Subcutaneous abdominal adipose tissue (tissue), 5 donors: ENCODE data around the gene ARL6IP5.
A peak's percentile ranks its signal among the peaks of the same experiment; 100 is the strongest.

Experiments
- H3K27ac ChIP-seq: one replicate; pipeline ENCODE4 v1.7.0; 2013; ENCODE audit warnings: low read depth, mild to moderate bottlenecking, inconsistent platforms, low read length, moderate library complexity
- H3K27me3 ChIP-seq, 5 donors: one replicate each; pipeline ENCODE4 v1.7.0; 2013; ENCODE audit warnings: low read length in 5 of 5, inconsistent platforms in 1 of 5; ENCODE audit not compliant: control insufficient read depth in 5 of 5, insufficient read depth in 4 of 5
- H3K36me3 ChIP-seq, 5 donors: one replicate each; pipeline ENCODE4 v1.7.0; 2013; ENCODE audit warnings: low read length in 5 of 5; ENCODE audit not compliant: control insufficient read depth in 5 of 5, insufficient read depth in 5 of 5
- H3K4me1 ChIP-seq, 5 donors: one replicate each; pipeline ENCODE4 v1.7.0; 2013; ENCODE audit warnings: low read length in 5 of 5, mild to moderate bottlenecking in 3 of 5, moderate library complexity in 1 of 5; ENCODE audit not compliant: control insufficient read depth in 5 of 5, insufficient read depth in 5 of 5
- H3K4me3 ChIP-seq, 5 donors: one replicate each; pipeline ENCODE4 v1.7.0; 2013; ENCODE audit warnings: low read length in 5 of 5, low read depth in 1 of 5
- H3K9ac ChIP-seq, 5 donors: one replicate each; pipeline ENCODE4 v1.7.0; 2013; ENCODE audit warnings: low read length in 5 of 5, mild to moderate bottlenecking in 4 of 5, moderate library complexity in 3 of 5
- H3K9me3 ChIP-seq, 5 donors: one replicate each; pipeline ENCODE4 v1.7.0; 2013; ENCODE audit warnings: low read length in 5 of 5; ENCODE audit not compliant: control insufficient read depth in 5 of 5
- donor health status: healthy.
- donor health status: healthy.
- donor health status: healthy.
- donor health status: healthy.
- donor health status: healthy.

ARL6IP5 gene

DNA sequence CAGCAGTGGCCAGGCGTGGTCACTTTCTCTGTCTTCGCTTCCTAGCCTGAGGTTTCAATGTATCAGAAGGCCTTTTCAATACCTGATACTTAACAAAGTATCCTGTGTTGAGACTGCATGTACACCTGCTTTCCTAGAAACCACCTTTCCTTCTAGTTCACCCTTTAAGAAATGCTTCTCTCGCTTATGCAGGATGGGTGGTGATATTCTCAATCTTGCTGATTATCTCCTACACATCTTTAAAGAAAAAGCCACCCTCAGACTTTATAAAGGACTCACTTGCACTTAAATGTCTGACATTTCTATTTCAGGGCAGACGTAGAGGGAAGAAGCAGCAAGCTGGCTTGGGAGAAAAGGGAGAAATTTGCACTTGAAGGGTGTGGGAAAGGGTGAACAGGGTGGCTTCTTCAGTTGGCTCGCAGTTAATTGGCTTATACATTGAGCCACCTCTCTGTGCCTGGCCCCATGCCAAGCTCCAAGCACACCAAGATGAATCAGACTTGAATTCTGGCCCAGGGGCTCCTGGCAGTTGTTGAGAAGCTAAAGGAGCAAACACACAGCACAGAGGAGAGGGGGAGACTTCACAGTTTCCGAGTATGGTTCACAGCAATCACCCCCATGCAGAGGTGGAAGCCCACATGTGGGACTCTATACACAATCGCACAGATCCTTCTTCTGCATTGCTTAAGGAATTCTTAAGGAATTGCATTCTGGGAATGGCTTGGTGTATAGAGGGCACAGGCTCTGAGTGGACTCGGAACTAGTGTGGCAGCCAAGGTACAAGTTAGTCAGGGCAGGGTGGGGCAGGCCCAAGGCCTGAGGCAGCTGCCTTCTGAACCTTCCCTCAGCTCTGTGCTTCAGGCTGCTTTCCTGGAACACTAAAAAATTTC, 1.3 kb downstream of the ARL6IP5 start:
- Histone ChIP-seq H3K9me3 (no peaks in the 10 kb centered on the region), H3K9ac (peak overlapping the region; percentile 62 to 99 (median 97)), H3K4me3 (peak overlapping the region; percentile 95 to 99 (median 98)), H3K36me3 (peaks cover 0 to 4% (median 0%) of the 10 kb centered on the region in 5 donors), H3K27me3 (no peaks in the 10 kb centered on the region), H3K4me1 (peaks cover 8 to 77% (median 70%) of the 10 kb centered on the region in 5 donors), H3K27ac (peak overlapping the region; percentile 99)

DNA sequence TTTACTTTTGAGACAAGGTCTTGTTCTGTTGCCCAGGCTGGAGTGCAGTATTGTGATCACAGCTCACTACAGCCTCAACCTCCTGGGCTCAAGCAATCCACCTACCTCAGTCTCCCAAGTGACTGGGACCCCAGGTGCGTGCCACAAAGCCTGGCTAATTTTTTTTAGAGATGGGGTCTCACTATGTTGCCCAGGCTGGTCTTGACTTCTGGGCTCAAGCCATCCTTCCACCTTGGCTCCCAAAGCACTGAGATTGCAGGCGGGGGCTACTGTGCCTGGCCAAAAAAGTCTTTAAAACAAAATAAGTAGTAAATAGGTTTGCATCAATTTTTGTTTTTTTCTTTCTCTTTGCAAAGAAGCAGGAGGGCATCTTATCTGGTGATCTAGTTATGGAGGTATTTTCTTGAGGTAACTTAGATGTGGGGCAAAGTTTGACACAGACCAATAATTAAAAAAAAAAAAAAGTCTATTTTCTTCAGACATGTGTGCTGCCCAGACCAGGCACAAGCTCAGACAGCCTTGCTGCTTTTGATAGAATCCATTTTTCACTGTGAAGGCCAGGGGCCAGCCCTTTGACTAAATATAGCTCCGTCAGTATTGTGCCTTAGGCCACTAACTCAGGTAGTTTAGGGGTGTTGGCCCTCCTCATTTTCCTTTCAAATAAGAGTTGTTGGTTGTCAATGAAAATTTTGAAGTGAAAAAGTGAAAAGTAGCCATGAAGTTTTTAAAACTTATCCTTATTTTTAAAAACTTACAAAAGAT, 2.5 kb downstream of the ARL6IP5 start:
- Histone ChIP-seq H3K9me3 (no peaks in the 10 kb centered on the region), H3K9ac (peak overlapping the region; percentile 48 to 98 (median 62)), H3K27me3 (no peaks in the 10 kb centered on the region), H3K36me3 (peaks cover 0 to 4% (median 0%) of the 10 kb centered on the region in 5 donors), H3K27ac (peak overlapping the region; percentile 99), H3K4me1 (peaks cover 10 to 87% (median 81%) of the 10 kb centered on the region in 5 donors), H3K4me3 (peak overlapping the region in 3 of 5 donors; percentile 29 to 98 (median 97))

DNA sequence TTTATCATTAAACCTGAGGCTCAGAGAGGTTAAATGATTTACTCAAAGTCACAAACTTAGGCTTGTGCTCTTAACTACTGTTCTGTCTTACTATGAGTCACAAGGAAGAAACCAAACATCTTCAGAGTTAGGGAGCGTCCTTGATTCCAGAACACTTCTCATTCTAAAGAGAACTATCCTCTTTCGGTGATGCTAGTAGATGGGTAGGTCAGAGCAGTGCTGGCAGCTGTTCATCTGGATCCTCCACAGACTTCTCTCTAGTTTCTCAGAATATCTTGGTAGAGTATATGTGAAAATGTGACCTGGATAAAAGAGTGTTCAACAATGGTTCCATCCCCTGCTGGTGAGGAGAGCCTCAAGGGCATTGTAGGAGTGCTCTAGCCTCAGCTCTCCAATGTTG, 3.3 kb downstream of the ARL6IP5 start:
- Histone ChIP-seq H3K36me3 (peaks cover 0 to 4% (median 4%) of the 10 kb centered on the region in 5 donors), H3K9ac (peak overlapping the region in 1 of 5 donors; percentile 98), H3K4me1 (peaks cover 11 to 88% (median 82%) of the 10 kb centered on the region in 5 donors), H3K9me3 (no peaks in the 10 kb centered on the region), H3K4me3 (peak overlapping the region in 2 of 5 donors; percentile 8 to 26), H3K27me3 (no peaks in the 10 kb centered on the region), H3K27ac (peak overlapping the region; percentile 99)

DNA sequence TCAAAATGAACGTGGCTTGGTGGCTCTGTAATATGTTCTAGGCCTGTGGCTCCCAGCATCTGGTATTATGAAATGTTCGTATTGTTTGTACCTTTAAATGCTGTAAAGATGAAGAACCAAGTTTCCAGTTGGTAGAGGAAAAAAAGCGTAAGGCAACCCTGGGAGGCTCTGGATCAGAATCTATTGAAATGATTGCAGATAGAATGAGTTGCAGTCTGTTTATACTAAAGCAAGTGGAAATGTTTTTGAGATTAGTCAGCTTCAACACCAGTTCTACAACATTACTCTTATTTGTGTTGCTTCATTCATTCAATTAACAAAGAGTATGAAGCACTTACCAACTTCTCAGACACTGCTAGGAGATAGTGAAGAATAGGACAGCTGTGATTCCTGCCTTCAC, 5.3 kb downstream of the ARL6IP5 start:
- Histone ChIP-seq H3K27me3 (no peaks in the 10 kb centered on the region), H3K4me3 (no peak overlapping the region), H3K9ac (peak overlapping the region in 3 of 5 donors; percentile 9 to 58 (median 16)), H3K4me1 (peaks cover 12 to 92% (median 90%) of the 10 kb centered on the region in 5 donors), H3K36me3 (peaks cover 0 to 6% (median 4%) of the 10 kb centered on the region in 5 donors), H3K27ac (peak overlapping the region; percentile 99), H3K9me3 (no peaks in the 10 kb centered on the region)

DNA sequence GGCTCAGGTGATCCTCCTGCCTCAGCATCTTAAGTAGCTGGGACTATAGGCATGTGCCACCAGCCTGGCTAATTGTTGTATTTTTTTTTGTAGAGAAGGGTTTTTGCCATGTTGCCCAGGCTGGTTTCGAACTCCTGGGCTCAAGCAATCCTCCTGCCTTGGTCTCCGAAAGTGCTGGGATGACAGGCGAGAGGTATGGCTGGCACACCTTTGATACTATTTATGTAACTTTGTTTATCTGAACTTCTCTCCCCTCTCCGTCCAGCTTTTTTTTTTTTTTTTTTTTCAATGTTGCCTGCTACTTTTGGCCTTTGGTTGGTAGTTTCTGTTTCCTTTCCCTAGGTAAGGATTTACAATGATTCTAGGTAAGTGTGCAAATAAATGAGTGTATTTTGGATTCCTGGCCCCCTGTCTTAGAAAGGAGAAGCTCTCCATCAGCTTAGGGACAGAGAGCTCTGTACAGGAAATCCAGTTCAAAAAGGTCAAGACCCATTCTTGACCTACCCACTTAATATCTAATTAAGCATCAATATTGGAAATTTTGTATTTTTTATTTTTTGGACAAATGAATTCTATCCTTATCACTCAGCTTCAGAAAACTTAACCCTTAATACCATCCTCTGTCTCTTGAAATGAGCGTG, 6.8 kb downstream of the ARL6IP5 start:
- Histone ChIP-seq H3K4me1 (peaks cover 6 to 92% (median 87%) of the 10 kb centered on the region in 5 donors), H3K9ac (peak overlapping the region in 2 of 5 donors; percentile 7 to 32), H3K36me3 (peaks cover 0 to 9% (median 4%) of the 10 kb centered on the region in 5 donors), H3K9me3 (no peaks in the 10 kb centered on the region), H3K27me3 (no peaks in the 10 kb centered on the region), H3K4me3 (peak overlapping the region in 1 of 5 donors; percentile 17), H3K27ac (peak overlapping the region; percentile 64)

DNA sequence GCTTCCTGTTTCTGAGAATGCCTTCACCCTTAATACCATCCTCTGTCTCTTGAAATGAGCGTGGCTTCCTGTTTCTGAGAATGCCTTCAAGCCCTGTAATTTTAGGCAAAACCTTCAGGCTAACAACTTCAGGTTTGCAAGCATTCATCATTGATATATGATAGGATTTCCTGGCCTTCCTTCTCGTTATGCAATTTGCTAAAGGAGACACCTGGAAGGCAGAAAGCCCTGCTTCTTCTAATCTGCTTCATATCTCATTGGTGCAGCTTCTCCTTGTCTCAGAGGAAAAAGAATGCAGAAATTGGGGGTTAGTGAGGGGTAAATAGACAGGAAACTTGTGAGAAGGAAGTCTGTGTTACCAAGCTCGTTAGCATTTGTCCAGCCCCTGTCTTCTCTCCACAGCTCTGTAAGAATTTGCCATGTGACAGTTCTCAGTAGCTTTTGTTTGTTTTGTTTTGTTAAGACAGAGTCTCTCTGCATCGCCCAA, 7.3 kb downstream of the ARL6IP5 start:
- Histone ChIP-seq H3K27me3 (no peaks in the 10 kb centered on the region), H3K4me1 (peaks cover 6 to 87% (median 81%) of the 10 kb centered on the region in 5 donors), H3K4me3 (peak overlapping the region in 1 of 5 donors; percentile 17), H3K27ac (peak overlapping the region; percentile 64), H3K9me3 (no peaks in the 10 kb centered on the region), H3K9ac (peak overlapping the region in 1 of 5 donors; percentile 32), H3K36me3 (peaks cover 0 to 9% (median 4%) of the 10 kb centered on the region in 5 donors)

DNA sequence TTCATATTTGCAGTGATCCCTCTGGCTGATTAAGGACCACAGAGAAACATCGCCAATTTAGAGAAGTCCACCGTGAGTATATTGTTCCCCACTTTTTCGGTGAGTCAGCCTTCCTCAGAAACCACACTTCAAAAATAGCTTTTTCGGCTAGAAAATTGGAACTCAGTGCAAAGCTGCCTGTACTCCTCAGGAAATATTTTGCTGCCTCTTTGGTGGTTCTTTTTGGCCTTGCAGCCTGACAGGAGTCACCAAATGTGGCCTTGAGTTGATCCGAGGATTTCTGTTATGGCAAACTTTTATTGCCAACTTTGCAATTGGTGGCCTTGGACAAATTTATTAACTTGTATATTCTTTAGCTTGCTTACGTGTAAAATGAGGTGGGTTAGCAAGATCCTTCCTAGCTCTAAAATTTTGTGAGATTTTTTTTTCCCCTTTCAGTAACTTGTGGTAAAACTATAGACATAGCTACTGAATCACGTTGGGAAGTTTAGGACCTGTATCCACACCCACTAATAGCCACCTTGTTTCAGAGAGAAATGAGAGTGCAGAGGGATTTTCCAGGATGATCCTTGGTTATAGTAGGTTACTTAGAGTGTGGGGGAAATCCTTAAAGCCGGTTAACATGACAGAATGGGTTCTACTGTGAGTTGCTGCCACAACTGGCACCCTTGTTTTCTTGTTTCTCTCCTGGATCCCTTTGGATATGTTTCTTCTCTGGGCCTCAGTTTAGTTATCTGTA, 9.9 kb downstream of the ARL6IP5 start:
- Histone ChIP-seq H3K9me3 (no peaks in the 10 kb centered on the region), H3K4me1 (peaks cover 6 to 70% (median 57%) of the 10 kb centered on the region in 5 donors), H3K36me3 (peaks cover 0 to 9% (median 4%) of the 10 kb centered on the region in 5 donors), H3K4me3 (no peak overlapping the region), H3K9ac (peak overlapping the region in 3 of 5 donors; percentile 21 to 58 (median 44)), H3K27me3 (no peaks in the 10 kb centered on the region), H3K27ac (peak overlapping the region; percentile 69)

DNA sequence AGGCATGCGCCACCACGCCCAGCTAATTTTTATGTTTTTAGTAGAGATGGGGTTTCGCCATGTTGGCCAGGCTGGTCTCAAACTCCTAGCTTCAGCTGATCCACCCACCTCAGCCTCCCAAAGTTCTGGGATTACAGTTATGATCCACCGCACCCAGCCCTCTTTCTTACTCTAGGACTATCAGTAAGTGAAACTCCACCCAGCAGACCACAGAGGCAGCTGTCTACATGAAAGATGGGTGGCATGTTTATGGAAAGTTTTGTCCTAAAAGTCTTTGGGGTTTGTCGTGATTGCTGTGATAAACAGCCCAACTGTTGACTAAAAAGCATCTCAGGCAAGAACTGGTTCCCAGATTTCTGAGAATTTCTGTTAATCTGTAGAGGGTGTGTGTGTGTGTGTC, 10.9 kb downstream of the ARL6IP5 start:
- no peaks in the 10 kb centered on the region for H3K27me3 ChIP-seq
- no peaks in the 10 kb centered on the region for H3K9me3 ChIP-seq
- H3K27ac ChIP-seq = peak overlapping the region; percentile 50
- H3K36me3 ChIP-seq = peaks cover 0 to 9% (median 5%) of the 10 kb centered on the region in 5 donors
- H3K4me1 ChIP-seq = peaks cover 6 to 66% (median 48%) of the 10 kb centered on the region in 5 donors
- peak overlapping the region in 2 of 5 donors; percentile 13 to 56 for H3K9ac ChIP-seq
- H3K4me3 ChIP-seq = no peak overlapping the region

DNA sequence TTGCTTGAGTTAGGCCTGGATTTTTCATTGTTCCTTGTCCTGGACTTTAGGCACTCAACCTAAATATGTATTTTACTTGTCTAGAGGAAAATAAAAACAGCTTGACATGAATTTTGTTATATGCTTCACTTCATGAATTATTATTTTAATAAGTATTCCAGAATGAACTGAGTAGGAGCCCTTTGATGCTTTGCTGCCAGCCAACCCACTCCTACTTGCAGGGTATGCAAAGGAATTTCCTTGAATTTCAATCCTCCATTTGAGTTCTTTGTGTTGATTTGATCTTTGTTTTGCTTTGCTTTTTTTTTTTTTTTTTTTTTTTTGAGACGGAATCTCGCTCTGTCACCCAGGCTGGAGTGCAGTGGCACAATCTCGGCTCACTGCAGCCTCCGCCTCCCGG, 11.6 kb downstream of the ARL6IP5 start:
- Histone ChIP-seq H3K4me3 (no peak overlapping the region), H3K4me1 (peaks cover 6 to 66% (median 42%) of the 10 kb centered on the region in 5 donors), H3K27ac (peak overlapping the region; percentile 50), H3K9me3 (no peaks in the 10 kb centered on the region), H3K27me3 (no peaks in the 10 kb centered on the region), H3K36me3 (peaks cover 0 to 9% (median 5%) of the 10 kb centered on the region in 5 donors), H3K9ac (no peak overlapping the region)
